ENCODE measurements around the gene TDRD1. TPM values are rescaled to one million over a fixed set of nuclear protein-coding genes. Genes with fewer than 3 reads are reported as not detected.
A peak's percentile ranks its signal among the peaks of the same experiment; 100 is the strongest.

Gene TDRD1
- total and polyA plus RNA-seq, 8 donors, result 0.08 to 1.8 (median 0.65) TPM

- no peak for DNase-seq
- Histone ChIP-seq H3K36me3 (no peaks in the 10 kb centered on the region), H3K9me3 (no peaks in the 10 kb centered on the region), H3K27me3 (no peaks in the 10 kb centered on the region), H3K27ac (no peak overlapping the region), H3K4me1 (no peaks in the 10 kb centered on the region), H3K4me3 (no peak overlapping the region)
- intact Hi-C loops (cut with DNase I), result no loop called here
- ATAC-seq, result no peak
- FAIRE-seq, result no peak
- TF ChIP-seq, protein P1, sequence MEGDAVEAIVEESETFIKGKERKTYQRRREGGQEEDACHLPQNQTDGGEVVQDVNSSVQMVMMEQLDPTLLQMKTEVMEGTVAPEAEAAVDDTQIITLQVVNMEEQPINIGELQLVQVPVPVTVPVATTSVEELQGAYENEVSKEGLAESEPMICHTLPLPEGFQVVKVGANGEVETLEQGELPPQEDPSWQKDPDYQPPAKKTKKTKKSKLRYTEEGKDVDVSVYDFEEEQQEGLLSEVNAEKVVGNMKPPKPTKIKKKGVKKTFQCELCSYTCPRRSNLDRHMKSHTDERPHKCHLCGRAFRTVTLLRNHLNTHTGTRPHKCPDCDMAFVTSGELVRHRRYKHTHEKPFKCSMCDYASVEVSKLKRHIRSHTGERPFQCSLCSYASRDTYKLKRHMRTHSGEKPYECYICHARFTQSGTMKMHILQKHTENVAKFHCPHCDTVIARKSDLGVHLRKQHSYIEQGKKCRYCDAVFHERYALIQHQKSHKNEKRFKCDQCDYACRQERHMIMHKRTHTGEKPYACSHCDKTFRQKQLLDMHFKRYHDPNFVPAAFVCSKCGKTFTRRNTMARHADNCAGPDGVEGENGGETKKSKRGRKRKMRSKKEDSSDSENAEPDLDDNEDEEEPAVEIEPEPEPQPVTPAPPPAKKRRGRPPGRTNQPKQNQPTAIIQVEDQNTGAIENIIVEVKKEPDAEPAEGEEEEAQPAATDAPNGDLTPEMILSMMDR (IDR thresholded peaks at IDR 0.05), result no peak
- WGBS, 2 donors, result 87 to 97% methylated on average over 4 of the region's 4 CpGs
These were observed 100.1 kb downstream of the TDRD1 start for GRCh38 chr10:114279289-114279688.

DNA sequence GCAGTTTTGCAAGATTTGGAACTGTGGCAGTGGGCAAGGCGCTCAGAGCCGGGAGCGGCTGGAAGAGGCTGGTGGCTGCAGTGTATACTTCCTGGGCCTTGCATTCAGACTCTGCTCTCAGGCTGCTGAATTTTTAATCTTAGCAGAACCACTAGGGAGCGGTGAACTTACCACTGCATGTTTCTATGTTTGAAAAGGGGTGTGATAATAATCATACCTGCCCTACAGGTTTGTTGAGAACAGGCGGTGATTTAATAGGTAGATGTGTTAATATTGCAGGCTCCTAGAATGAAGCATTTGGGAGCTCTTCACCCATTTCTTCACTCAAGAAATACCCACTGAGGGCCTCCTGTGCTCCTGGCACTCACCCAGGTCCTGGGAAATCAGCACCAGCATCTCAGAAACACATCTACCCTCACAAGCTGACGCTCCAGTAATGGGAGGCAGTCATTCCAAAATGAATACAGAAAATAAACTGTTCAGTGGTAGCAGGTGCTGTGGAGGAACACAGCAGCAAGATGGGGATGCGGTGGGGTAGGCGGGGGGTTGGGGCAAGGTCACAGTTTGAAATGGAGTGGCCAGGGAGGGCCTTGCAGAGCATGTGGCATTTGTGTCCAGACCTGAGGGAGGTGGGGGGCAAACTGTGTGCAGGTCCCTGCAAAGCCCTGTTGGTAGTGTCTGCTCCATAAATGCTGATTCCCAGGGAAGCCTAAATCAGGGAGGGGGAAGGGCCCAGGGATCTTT, 100.9 kb downstream of the TDRD1 start:
- no peak for DNase-seq
- H3K4me3 ChIP-seq, result no peak overlapping the region
- H3K27me3 ChIP-seq, result no peaks in the 10 kb centered on the region
- WGBS, 2 donors, result 80 to 82% methylated on average over 8 of the region's 8 CpGs
- H3K4me1 ChIP-seq, result no peaks in the 10 kb centered on the region
- H3K36me3 ChIP-seq, result no peaks in the 10 kb centered on the region
- intact Hi-C loops (cut with DNase I), result no loop called here
- no peaks in the 10 kb centered on the region for H3K9me3 ChIP-seq
- TF ChIP-seq, protein P1 (IDR thresholded peaks at IDR 0.05), result no peak
- no peak overlapping the region for H3K27ac ChIP-seq
- FAIRE-seq, result no peak
- ATAC-seq, result peak in 1 of 4 donors; percentile 44

- intact Hi-C loops (cut with DNase I), result no loop called here
- 72 to 75% methylated on average over 7 of the region's 7 CpGs for WGBS, 2 donors
- no peaks in the 10 kb centered on the region for H3K4me1 ChIP-seq
- TF ChIP-seq, protein P1 (IDR thresholded peaks at IDR 0.05), result no peak
- no peaks in the 10 kb centered on the region for H3K36me3 ChIP-seq
- H3K27me3 ChIP-seq, result no peaks in the 10 kb centered on the region
- FAIRE-seq (no peak), ATAC-seq (no peak), DNase-seq (no peak)
- H3K9me3 ChIP-seq, result no peaks in the 10 kb centered on the region
- no peak overlapping the region for H3K4me3 ChIP-seq
- H3K27ac ChIP-seq, result no peak overlapping the region
These were observed 101.9 kb downstream of the TDRD1 start for GRCh38 chr10:114281006-114281405.

DNA sequence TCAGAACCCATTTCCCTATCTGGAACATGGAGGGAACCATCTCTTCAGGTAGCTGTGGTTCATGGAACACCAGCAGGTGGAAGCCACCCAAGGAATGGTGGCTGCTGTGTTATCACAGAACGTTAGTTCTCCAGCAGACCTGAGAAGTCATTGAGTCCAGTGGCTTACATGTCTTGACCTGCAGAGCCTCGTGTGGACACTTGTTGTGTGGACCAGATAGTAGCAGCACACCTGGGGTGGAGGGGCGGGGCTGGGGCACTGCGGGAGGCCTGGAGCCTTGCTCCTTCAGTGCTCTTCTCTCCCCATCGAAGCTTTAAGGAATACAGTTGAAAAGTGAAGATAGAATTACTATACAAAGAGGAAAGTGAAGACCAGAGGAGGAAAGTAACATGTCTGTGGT, 102.3 kb downstream of the TDRD1 start:
- TF ChIP-seq, protein P1 (IDR thresholded peaks at IDR 0.05), result no peak
- DNase-seq, result no peak
- no peaks in the 10 kb centered on the region for H3K4me1 ChIP-seq
- intact Hi-C loops (cut with DNase I), result no loop called here
- WGBS, 2 donors, result 63 to 67% methylated on average over 5 of the region's 5 CpGs
- H3K36me3 ChIP-seq, result no peaks in the 10 kb centered on the region
- H3K27me3 ChIP-seq, result no peaks in the 10 kb centered on the region
- H3K9me3 ChIP-seq, result no peaks in the 10 kb centered on the region
- no peak overlapping the region for H3K27ac ChIP-seq
- ATAC-seq, result peak in 1 of 4 donors; percentile 37
- no peak for FAIRE-seq
- H3K4me3 ChIP-seq, result no peak overlapping the region

Other genes starting within 250 kb of the TDRD1 start
- gene ADRB1, start 135.5 kb upstream of the TDRD1 start, total RNA-seq, result 1 to 10 TPM in 3 of 6 donors, under 1 TPM in 3; 0.62 to 1.3 (median 0.97) TPM
- 1 to 10 TPM in 1 of 2 donors, under 1 TPM in 1; 0.49 to 2.1 TPM for gene ADRB1, start 135.5 kb upstream of the TDRD1 start, polyA plus RNA-seq
- 10 to 100 TPM; 18.0 to 29.5 (median 23.6) TPM for gene CCDC186, start 5.2 kb upstream of the TDRD1 start, total RNA-seq
- 1 to 10 TPM; 5.1 to 9.4 TPM for gene CCDC186, start 5.2 kb upstream of the TDRD1 start, polyA plus RNA-seq
- 1 to 10 TPM; 2.8 to 9.5 (median 5.6) TPM for gene VWA2, start 59.9 kb downstream of the TDRD1 start, total RNA-seq
- 1 to 10 TPM; 1.4 to 1.6 TPM for gene VWA2, start 59.9 kb downstream of the TDRD1 start, polyA plus RNA-seq
- gene AFAP1L2, start 225.1 kb downstream of the TDRD1 start, total RNA-seq, result 10 to 100 TPM in 2 of 6 donors, 1 to 10 TPM in 4; 4.4 to 19.9 (median 7.0) TPM
- gene AFAP1L2, start 225.1 kb downstream of the TDRD1 start, polyA plus RNA-seq, result 1 to 10 TPM; 3.3 to 4.4 TPM

All from pancreas (tissue), 10 donors.